RWPE1 (cell line): ENCODE data around the gene ALK.

ENCODE experiments used
- CTCF ChIA-PET: fragments of 350-600 bp; sonication (Branson Sonifier 250); formaldehyde crosslinking; extraction: SDS; loops from one replicate; lab custom pipeline; 2021; lab: Yijun Ruan, JAX
- POLR2A ChIA-PET: fragments of 400-600 bp; formaldehyde crosslinking; extraction: SDS; loops from one replicate; lab custom pipeline; 2020; ENCODE audit warnings: antibody characterized with exemption; ENCODE audit not compliant: low non-redundant PET; lab: Yijun Ruan, JAX
- DNase-seq: peaks from one replicate; pipeline ENCODE4 v3.0.0; 2012; ENCODE audit warnings: low spot score
- H3K27ac ChIP-seq: fragments of 450-650 bp; 2 replicates; pipeline ENCODE4 v1.5.1; 2017
- CTCF ChIP-seq: fragments of 450-650 bp; conservative IDR thresholded peaks from 2 replicates; pipeline ENCODE4 v1.5.1; 2017; ENCODE audit warnings: low read depth, mild to moderate bottlenecking

The ALK gene

GRCh38 chr2:29326926-29327325 is 594.5 kb downstream of the ALK start:
- no peak for TF ChIP-seq CTCF
- POLR2A ChIA-PET = no interaction called here
- CTCF ChIA-PET = interaction anchor here (0.6 to 0.7 kb wide), 2 partner anchors 89 to 383 kb away, joined by 3 to 4 read pairs; no protein-coding TSS in a partner anchor
- DNase-seq = no peak
- H3K27ac ChIP-seq = no peak overlapping the region

- no peak for TF ChIP-seq CTCF
- H3K27ac ChIP-seq = no peak overlapping the region
- ChIA-PET CTCF (interaction anchor here (0.6 kb wide), 1 partner anchor 260 kb away, joined by 3 read pairs; no protein-coding TSS in a partner anchor), POLR2A (no interaction called here)
- peak; percentile 70 for DNase-seq
These were observed 595.8 kb downstream of the ALK start for GRCh38 chr2:29325544-29325943.

GRCh38 chr2:29323961-29324360 is 597.4 kb downstream of the ALK start:
- CTCF ChIA-PET = no interaction called here
- TF ChIP-seq CTCF = no peak
- no peak overlapping the region for H3K27ac ChIP-seq
- no peak for DNase-seq
- POLR2A ChIA-PET = no interaction called here

- ChIA-PET CTCF (interaction anchor here (0.7 kb wide), 1 partner anchor 14 kb away, joined by 3 read pairs; no protein-coding TSS in a partner anchor), POLR2A (no interaction called here)
- no peak for TF ChIP-seq CTCF
- no peak overlapping the region for H3K27ac ChIP-seq
- no peak for DNase-seq
These were observed 598.1 kb downstream of the ALK start for GRCh38 chr2:29323301-29323700.

- ChIA-PET POLR2A (no interaction called here), CTCF (no interaction called here)
- TF ChIP-seq CTCF = no peak
- no peak overlapping the region for H3K27ac ChIP-seq
- no peak for DNase-seq
These were observed 599.4 kb downstream of the ALK start for GRCh38 chr2:29322011-29322410.

- ChIA-PET POLR2A (no interaction called here), CTCF (interaction anchor here (0.6 to 0.8 kb wide), 3 partner anchors 9 to 105 kb away, joined by 3 to 4 read pairs (median 3); no protein-coding TSS in a partner anchor)
- no peak for TF ChIP-seq CTCF
- no peak for DNase-seq
- no peak overlapping the region for H3K27ac ChIP-seq
These were observed 603.4 kb downstream of the ALK start for GRCh38 chr2:29317801-29318485.
